GM18505 (cell line): Measurements from ENCODE around the gene SRMS.

ENCODE experiments used
- ATAC-seq: cut with Tn5 transposase; IDR thresholded peaks from one replicate; pipeline ENCODE4 v1.9.1; 2021; ENCODE audit not compliant: unreplicated experiment
- POLR2A ChIP-seq: IDR thresholded peaks from 4 replicates; pipeline ENCODE4 v1.6.1; 2011; ENCODE audit warnings: borderline replicate concordance; ENCODE audit not compliant: insufficient read depth, insufficient read length; ENCODE audit errors: extremely low read depth

SRMS gene

GRCh38 chr20:63545814-63546213 lies 1.7 kb downstream of the SRMS start:
- no peak for TF ChIP-seq POLR2A
- ATAC-seq: no peak

GRCh38 chr20:63544958-63545516 lies 2.5 kb downstream of the SRMS start:
- ATAC-seq: no peak
- no peak for TF ChIP-seq POLR2A

- no peak for ATAC-seq
Measured at GRCh38 chr20:63544241-63544957, 3.1 kb downstream of the SRMS start.

GRCh38 chr20:63543733-63544132 lies 3.8 kb downstream of the SRMS start:
- TF ChIP-seq POLR2A: no peak
- ATAC-seq: no peak

More at GRCh38 chr20:63544241-63544957, 3.1 kb downstream of the SRMS start:
- no peak for TF ChIP-seq POLR2A

- ATAC-seq: no peak
- no peak for TF ChIP-seq POLR2A
Measured at GRCh38 chr20:63543131-63543530, 4.4 kb downstream of the SRMS start.

GRCh38 chr20:63542696-63543095 lies 4.9 kb downstream of the SRMS start:
- no peak for TF ChIP-seq POLR2A
- no peak for ATAC-seq

- no peak for TF ChIP-seq POLR2A
- no peak for ATAC-seq
Measured at GRCh38 chr20:63542031-63542559, 5.5 kb downstream of the SRMS start.

GRCh38 chr20:63541371-63541770 lies 6.2 kb downstream of the SRMS start:
- ATAC-seq: no peak
- TF ChIP-seq POLR2A: no peak

GRCh38 chr20:63540417-63541186 lies 6.9 kb downstream of the SRMS start:
- no peak for ATAC-seq
- TF ChIP-seq POLR2A: no peak

GRCh38 chr20:63539441-63540370 lies 7.8 kb downstream of the SRMS start:
- no peak for TF ChIP-seq POLR2A
- no peak for ATAC-seq

- no peak for ATAC-seq
- TF ChIP-seq POLR2A: no peak
Measured at GRCh38 chr20:63539092-63539430, 8.5 kb downstream of the SRMS start.

GRCh38 chr20:63538204-63539091 lies 9.1 kb downstream of the SRMS start:
- ATAC-seq: no peak

More at GRCh38 chr20:63538204-63539091, 9.1 kb downstream of the SRMS start:
- no peak for TF ChIP-seq POLR2A
